Occipital lobe (tissue), 2 donors: ENCODE results near the gene ADCY5. TPM values are rescaled to one million over a fixed set of nuclear protein-coding genes. Genes with fewer than 3 reads are reported as not detected.
A peak's percentile ranks its signal among the peaks of the same experiment; 100 is the strongest.

Source experiments
- DNase-seq: peaks from one replicate; lab custom pipeline; 2025; lab: John Stamatoyannopoulos, UW
- total RNA-seq: library from RNA; depleted of rRNA; stranded (reverse); fragments of >200 nt; gene quantifications from one replicate; pipeline ENCODE4 v1.2.3, GENCODE V29; 2014

The ADCY5 gene
- total RNA-seq, 1 donor from 2014 or later, result 30.7 TPM

DNA sequence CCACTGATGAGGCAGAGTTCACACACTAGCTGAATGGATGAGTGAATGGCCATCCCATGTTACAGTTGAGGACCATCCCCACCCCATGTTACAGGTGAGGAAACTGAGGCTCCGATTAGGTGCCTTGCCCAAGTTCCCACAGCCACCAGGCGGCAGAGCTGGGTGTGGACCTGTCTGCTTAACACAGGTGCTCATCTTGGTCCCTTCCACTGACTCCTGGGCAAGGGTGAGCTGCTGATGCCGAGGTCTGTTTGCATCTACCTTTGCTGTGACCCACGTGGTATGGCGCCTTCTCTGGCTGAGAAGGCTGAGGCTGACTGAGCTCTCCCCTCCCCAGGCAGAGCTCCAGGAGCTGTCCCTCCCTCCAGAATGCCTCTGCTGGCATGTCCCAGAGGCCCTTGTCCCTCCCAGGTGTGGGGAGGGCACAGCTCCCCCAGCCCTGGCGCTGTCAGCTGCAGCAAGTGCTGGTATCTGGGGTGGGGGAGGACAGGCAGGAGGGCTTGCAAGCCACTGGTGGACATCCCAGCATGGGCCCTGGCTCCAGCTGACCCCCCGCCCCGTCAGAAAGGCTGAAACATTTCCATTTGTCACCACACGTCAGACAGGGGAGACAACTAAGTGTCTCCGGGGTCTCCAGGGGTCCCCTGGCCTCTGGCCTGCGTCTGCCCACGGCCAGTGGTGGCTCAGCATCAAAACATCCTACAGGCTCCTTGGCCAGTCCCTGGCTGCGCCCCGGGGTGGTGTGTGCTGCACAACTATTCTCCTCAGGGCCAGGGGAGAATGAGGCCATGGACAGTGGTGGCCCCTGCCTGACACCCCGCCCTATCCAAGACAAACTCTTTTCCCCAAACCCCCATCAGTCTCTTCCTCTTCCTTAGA is 105.4 kb downstream of the ADCY5 start:
- DNase-seq, result no peak

- no peak for DNase-seq
Observed at GRCh38 chr3:123342631-123343080, 106.2 kb downstream of the ADCY5 start.

GRCh38 chr3:123341871-123342630 is 106.8 kb downstream of the ADCY5 start:
- DNase-seq, result no peak

DNA sequence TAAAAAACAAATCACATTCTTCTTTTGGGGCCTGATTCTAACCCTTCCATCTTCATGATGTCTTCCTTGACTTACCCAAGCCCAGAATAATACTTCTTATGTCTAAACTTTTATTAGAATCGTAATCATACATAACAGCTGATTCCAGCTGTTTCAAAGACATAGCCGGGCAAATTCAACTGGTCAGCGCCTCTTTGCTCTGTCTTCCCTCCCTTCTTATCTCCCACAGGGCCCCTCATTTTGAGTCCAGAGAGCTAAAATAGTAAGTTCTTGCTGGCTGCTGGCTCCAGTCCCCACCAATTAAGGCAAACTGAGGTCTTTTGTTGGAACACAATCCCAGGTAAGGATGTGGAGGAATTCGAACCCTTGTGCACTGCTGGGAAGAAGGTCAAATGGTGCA is 108.6 kb downstream of the ADCY5 start:
- no peak for DNase-seq

- DNase-seq, result no peak
Observed at GRCh38 chr3:123339302-123339701, 109.6 kb downstream of the ADCY5 start.

DNA sequence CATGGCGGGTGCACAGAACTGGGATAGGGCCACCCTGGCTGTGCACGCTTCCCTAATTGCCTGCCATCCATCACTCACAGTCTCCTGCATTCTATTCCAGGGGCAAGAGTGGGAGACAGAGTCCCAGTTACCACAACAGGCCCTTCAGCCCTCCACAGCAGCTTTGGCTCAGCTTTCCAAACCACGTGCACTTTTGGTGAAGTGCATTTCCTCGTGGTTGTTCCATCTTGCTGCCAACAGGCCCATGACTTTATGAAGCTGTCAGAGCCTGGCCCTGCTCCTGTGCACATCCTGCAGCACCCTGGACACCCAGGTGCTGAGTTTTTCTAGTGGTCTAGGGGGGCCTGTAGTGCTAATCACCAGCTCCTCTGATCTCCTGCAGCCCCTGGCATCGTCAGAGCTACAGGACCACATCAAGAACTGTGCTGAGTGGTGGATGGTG is 110.2 kb downstream of the ADCY5 start:
- no peak for DNase-seq

- DNase-seq, result no peak
Observed at GRCh38 chr3:123337948-123338619, 110.8 kb downstream of the ADCY5 start.

- no peak for DNase-seq
Observed at GRCh38 chr3:123337226-123337625, 111.7 kb downstream of the ADCY5 start.

DNA sequence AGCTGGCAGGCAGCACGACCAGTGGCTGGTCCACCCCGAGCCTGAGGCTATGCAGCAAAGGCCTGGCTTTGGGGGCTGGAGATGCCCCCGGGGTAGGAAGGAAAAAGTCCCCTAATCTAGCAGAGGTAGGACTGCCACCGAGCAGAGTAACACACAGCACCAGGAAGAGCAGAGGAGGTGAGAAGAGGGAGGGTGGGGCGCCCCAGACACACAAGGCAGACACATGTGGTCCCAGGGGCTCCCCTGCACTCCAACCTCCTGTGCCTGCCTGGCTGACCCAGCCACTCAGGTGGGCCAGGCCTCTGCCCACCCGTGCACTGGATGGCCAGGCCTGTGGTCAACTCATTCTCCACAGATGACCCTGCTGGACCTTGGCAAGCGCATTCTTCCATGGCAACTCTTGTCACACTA is 112.4 kb downstream of the ADCY5 start:
- no peak for DNase-seq

DNA sequence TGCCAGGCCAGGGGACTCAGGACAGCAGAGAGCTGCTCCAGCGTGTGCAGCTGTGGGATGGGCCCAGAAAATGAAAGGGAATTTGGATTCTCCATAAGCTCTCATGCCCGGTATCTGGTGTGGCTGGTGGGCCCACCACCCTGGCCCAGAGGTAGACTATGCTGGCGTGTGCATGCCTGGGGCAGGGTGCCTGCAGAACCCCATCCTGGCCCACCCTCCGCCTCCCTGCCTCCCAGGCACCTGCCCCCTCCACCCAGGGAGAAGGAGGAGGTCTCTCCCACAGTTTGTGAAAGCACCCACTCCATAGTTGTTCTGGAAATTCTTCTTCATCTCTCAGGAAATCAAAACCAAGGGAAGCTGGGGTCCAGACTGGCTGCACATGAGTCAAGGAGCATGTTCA is 112.9 kb downstream of the ADCY5 start:
- DNase-seq, result no peak

DNA sequence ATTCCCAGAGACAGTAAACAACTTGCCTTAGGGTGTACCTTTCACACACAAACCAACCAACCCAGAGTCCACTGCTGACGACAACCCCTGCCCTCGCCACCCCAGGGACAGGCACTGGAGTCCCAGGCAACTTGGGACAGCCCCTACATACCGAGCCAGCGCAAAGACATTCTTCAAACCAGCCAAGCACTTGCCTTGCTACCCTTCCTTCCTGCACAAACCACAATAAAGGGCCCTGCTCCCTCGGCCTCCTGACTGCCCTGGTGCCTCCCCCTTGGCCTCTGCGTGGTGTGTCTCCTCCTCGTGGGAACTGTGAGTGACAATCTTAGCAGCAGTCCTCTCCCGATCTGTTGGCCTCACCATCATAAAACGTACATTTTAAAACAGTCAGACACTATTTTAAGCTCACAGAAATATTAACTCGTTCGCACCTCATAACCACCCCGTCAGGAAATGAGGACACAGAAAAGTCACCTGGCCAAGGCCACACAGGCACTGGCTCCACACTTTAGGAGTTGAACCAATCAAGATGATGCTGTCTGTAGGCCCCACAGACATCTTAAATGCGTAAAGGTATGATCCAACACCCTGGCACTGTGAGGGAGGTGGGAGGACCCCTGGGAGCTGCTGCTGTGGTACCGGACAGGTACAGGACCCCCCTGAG is 113.8 kb downstream of the ADCY5 start:
- DNase-seq, result no peak

- DNase-seq, result no peak
Observed at GRCh38 chr3:123334056-123334455, 114.8 kb downstream of the ADCY5 start.

- DNase-seq, result no peak
Observed at GRCh38 chr3:123333401-123333800, 115.5 kb downstream of the ADCY5 start.

DNA sequence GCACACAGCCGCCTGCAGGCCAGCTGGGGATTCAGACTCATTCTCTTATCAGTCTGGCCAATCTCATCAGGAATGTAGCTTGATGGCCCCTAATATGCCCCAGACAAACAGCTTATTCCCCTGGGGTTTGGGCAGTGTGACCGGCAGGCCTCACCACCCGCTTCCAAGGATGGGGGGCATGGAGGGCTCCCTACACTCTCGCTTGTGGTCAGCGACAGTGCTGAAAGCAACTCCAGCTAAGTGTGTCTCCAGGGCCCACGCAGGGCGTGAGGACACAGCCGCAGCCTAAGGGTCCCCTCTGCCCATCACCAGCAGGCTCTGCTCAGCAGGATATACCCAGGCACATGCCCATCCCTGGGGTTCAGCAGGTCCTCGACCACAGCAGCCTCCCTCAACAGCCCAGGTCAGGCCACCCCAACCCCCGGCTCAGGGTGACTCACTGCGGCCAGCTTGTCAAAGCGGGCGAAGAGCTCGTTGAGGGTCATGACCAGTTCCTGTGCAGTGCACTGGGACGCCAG is 116.7 kb downstream of the ADCY5 start:
- DNase-seq, result no peak

DNA sequence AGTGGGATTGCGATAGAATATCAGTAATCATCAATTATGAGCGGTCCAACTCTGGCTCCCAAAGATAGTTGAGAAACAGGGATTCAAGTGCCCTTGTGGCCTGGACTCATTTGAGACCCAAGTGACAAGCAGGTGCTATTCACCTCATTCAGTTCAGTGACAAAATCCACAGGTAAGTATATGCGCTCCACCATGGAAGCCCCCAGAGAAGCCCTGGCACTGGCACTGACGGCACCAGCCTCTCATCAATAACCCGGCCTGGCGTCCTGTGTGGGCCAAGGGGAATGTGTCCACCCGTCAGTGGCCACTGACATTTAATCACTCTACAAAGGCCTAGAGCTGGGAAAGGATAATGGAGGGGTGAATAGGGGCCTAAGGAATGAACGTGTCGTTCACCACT is 117.2 kb downstream of the ADCY5 start:
- no peak for DNase-seq

DNA sequence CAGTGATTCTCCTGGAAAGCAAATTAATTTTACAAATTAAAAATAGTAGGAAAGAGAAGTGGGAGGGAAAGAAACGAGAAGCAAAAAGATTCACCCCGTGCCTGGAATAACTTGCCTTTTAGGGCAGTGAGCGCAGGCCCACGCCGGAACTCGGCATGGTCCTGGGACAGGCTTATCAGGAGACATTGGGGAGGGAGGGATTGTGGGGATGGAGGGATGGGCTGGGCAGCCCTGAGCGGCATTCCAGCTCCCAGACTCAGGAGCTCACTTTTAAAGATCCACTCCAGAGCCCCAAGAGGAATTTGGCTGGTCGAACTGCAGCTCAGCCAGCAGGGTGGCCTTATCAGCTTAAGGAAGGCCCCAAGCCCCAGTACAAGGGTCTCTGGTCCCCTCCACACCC is 117.9 kb downstream of the ADCY5 start:
- no peak for DNase-seq

GRCh38 chr3:123330441-123330991 is 118.4 kb downstream of the ADCY5 start:
- DNase-seq, result peak; percentile 35

GRCh38 chr3:123329636-123330340 is 119.1 kb downstream of the ADCY5 start:
- no peak for DNase-seq

- DNase-seq, result peak; percentile 30
Observed at GRCh38 chr3:123328851-123329635, 119.8 kb downstream of the ADCY5 start.
